Type B pancreatic cell (in vitro differentiated cells): ENCODE results near the gene MOB3A. TPM values are rescaled to one million over a fixed set of nuclear protein-coding genes. Genes with fewer than 3 reads are reported as not detected.

Experiments used
- DNase-seq: peaks from one replicate; pipeline ENCODE4 v3.0.0; 2021; ENCODE audit warnings: mixed read lengths; ENCODE audit not compliant: unreplicated experiment; ENCODE audit errors: extremely low spot score
- H3K27ac Mint-ChIP-seq: 2 replicates; pipeline ENCODE4 v1.8.0; 2021; ENCODE audit warnings: mild to moderate bottlenecking, mixed read lengths
- H3K27me3 Mint-ChIP-seq: 2 replicates; pipeline ENCODE4 v1.8.0; 2021; ENCODE audit warnings: mixed read lengths
- H3K36me3 Mint-ChIP-seq: 2 replicates; pipeline ENCODE4 v1.8.0; 2021; ENCODE audit warnings: mixed read lengths
- H3K4me1 Mint-ChIP-seq: one replicate; pipeline ENCODE4 v1.8.0; 2021; ENCODE audit warnings: mixed read lengths; ENCODE audit not compliant: unreplicated experiment
- H3K4me3 Mint-ChIP-seq: 2 replicates; pipeline ENCODE4 v1.8.0; 2021; ENCODE audit warnings: mild to moderate bottlenecking, mixed read lengths
- H3K9me3 Mint-ChIP-seq: 2 replicates; pipeline ENCODE4 v1.8.0; 2021; ENCODE audit warnings: mixed read lengths
- total RNA-seq: library from RNA; stranded (reverse); gene quantifications from 2 replicates; pipeline ENCODE4 v1.2.1, GENCODE V29; 2021; ENCODE audit warnings: low replicate concordance
- TF ChIP-seq, protein P1 (sequence below): fragments of 200-600 bp; sonication (generic); conservative IDR thresholded peaks from 2 replicates; pipeline ENCODE4 v1.5.0; 2021; ENCODE audit warnings: antibody characterized with exemption, mild to moderate bottlenecking

The MOB3A gene
- total RNA-seq, 1 donor from 2014 or later = 34.6 TPM

DNA sequence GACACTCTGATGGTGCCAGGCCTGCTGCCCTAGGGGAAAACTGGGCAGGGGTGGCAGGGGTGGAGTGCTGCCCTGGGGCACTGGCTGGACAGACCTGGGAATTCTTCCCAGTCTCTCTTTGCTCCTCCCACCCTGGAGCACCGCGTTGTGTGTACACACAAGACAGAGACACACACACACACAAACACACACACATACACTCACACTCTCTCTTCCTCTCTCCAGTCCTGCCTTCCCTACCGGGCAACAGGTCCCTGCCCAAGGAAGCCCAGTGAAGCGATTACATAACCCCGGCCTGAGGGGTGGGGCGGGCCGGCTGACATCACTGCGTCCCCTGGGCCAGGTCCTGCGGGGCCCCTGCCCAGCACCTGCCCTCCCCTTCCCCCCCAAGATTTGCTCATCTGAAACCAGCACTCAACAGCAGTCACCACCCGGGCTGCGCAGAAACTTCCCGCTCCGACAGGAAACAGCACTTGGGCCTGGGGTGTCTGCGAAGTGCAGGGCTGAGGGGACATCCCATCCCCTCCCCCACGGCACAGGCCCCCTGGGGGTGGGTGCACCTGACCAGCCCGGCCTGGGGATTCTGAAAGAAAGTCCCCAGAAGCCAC, 46.3 kb downstream of the MOB3A start:
- H3K4me3 Mint-ChIP-seq = peak overlapping the region; percentile 90
- no peaks in the 10 kb centered on the region for H3K9me3 Mint-ChIP-seq
- DNase-seq = no peak
- TF ChIP-seq, protein P1, sequence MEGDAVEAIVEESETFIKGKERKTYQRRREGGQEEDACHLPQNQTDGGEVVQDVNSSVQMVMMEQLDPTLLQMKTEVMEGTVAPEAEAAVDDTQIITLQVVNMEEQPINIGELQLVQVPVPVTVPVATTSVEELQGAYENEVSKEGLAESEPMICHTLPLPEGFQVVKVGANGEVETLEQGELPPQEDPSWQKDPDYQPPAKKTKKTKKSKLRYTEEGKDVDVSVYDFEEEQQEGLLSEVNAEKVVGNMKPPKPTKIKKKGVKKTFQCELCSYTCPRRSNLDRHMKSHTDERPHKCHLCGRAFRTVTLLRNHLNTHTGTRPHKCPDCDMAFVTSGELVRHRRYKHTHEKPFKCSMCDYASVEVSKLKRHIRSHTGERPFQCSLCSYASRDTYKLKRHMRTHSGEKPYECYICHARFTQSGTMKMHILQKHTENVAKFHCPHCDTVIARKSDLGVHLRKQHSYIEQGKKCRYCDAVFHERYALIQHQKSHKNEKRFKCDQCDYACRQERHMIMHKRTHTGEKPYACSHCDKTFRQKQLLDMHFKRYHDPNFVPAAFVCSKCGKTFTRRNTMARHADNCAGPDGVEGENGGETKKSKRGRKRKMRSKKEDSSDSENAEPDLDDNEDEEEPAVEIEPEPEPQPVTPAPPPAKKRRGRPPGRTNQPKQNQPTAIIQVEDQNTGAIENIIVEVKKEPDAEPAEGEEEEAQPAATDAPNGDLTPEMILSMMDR = no peak
- no peaks in the 10 kb centered on the region for H3K27me3 Mint-ChIP-seq
- peak overlapping the region; percentile 76 for H3K27ac Mint-ChIP-seq
- no peaks in the 10 kb centered on the region for H3K36me3 Mint-ChIP-seq
- H3K4me1 Mint-ChIP-seq = no peaks in the 10 kb centered on the region

DNA sequence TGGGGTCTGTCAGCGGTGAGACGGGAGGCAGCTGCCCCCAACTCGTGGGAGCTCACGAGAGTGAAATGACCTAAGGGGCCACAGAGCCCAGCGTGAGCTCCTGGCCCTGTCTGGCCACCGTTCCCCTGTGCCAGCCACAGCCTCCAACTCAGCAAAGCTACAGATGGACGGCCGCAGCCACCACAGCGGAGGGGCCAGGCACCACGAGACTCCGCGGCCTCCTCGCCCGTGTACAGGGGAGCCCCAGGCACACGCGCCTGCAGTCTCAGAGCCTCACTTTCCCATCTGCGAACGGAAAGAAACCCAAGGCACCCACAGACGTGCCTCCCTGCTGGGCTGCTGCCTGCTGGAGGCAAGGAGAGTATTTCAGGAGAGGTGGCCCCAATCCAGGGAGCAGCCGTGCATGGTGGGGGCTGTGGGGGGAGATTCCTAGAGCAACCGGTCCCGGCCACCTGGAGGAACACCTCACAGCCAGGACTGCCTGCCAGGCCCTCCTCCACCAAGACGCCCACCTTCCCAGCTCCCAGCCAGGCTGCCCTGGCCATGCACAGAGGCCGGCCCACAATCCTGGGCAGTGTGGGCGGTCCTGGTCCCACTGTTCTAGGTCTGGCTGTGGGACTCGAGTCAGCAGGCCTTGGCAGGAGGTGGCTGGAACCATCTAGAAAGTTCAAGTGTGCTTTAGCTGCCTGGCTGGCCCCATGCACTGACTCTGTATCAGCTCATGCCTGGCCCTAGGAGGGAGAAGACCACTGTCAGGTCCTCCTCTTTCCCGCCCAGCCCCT, 47.0 kb downstream of the MOB3A start:
- TF ChIP-seq, protein P1 = no peak
- no peak for DNase-seq
- no peaks in the 10 kb centered on the region for H3K36me3 Mint-ChIP-seq
- peak overlapping the region; percentile 76 for H3K27ac Mint-ChIP-seq
- no peaks in the 10 kb centered on the region for H3K27me3 Mint-ChIP-seq
- H3K4me3 Mint-ChIP-seq = peak overlapping the region; percentile 90
- H3K4me1 Mint-ChIP-seq = no peaks in the 10 kb centered on the region
- no peaks in the 10 kb centered on the region for H3K9me3 Mint-ChIP-seq

DNA sequence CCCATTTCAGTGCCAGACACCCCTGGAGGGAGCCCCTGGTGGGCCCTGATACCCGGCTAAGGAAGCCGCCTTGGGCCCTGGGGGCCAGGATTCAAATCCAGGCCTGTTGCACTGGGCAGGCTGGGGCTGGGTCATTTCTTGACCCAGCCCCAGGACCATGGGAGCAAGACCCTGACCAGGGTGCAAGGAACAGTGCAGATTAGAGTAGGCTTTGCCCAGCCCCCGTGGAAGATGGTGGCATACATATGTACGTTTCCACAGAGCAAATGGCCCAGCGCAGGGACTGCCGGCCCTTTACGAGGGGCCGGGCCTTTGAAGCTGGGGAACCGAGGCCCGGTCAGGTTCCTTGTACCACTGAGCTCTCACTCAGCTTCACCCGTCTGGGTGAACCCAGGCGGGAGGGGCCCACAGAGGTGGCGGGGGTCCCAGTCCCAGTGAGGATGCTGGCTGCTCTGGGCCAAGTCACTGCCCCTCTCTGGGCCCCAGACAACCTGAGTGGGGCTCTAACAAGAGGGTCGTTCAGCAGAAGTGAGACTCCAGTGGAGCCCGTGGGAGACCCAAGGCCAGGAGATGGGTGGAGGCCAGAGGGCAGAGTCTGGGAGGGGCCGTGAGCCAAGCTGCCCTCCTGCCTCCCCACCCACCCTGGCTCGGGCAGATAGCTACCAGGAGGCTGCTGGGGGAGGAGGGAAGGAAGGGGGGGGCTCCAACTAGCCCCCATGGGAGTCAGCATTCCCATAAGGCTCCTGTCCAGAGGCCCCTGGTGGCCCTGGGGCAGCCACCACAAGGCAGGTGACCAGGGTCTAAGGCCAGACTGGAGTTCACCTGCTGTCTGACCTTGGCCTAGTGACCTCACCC, 47.8 kb downstream of the MOB3A start:
- DNase-seq = no peak
- H3K27ac Mint-ChIP-seq = no peak overlapping the region
- no peaks in the 10 kb centered on the region for H3K36me3 Mint-ChIP-seq
- no peaks in the 10 kb centered on the region for H3K27me3 Mint-ChIP-seq
- H3K4me3 Mint-ChIP-seq = peak overlapping the region; percentile 68
- TF ChIP-seq, protein P1 = no peak
- no peaks in the 10 kb centered on the region for H3K4me1 Mint-ChIP-seq
- no peaks in the 10 kb centered on the region for H3K9me3 Mint-ChIP-seq

DNA sequence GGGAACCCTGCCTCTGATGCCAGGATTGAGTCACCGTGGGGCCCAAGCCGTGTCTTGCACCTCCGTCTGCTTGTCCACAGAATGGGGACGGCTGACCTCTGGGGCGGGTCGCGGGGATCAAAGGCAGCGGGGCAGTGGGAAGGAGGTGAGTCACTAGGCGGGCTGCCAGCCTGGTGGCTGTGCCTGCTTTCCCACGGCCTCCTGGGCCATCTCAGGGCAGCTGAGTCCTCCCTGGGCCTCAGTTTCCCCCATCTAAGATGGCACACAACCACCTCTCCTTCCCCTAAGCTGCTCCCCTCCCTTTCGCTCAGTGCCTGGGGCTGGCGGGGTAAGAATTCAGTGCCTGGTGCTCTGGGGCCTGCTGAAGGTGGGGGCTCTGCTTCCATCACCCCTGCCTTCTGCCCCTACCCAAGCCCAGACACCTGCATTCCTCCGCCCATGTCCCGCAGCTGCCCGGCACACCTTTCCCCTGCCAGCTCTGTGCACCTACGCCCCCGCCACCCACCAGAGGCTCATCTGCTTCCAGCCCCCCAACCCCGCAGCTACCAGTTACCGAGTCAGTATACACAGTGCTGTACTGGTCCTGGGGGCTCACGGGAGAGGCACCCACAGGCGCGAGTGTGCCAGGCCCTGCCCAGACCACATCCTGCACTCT, 48.5 kb downstream of the MOB3A start:
- no peak for DNase-seq
- Mint-ChIP-seq H3K27ac (no peak overlapping the region), H3K27me3 (no peaks in the 10 kb centered on the region), H3K4me3 (no peak overlapping the region), H3K36me3 (no peaks in the 10 kb centered on the region), H3K9me3 (no peaks in the 10 kb centered on the region), H3K4me1 (no peaks in the 10 kb centered on the region)
- TF ChIP-seq, protein P1 = no peak

DNA sequence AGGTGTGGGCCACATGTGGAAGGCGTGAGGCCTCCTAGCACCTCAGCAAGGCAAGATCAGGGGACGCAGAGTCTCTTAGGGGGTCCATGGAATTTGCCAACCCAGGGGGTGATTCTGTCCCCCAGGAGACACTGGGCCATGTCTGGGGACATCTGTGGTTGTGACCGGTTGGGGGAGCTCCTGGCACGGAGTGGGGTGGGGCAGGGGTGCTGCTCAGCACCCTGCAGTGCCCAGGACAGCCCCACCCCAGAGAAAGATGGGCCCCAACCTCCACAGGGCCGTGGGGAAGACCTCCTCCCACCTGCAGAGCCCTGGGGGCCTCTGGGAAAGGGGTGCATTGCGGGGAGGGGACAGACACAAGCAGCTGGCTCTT, 49.1 kb downstream of the MOB3A start:
- H3K4me1 Mint-ChIP-seq = no peaks in the 10 kb centered on the region
- H3K27me3 Mint-ChIP-seq = no peaks in the 10 kb centered on the region
- H3K4me3 Mint-ChIP-seq = no peak overlapping the region
- H3K27ac Mint-ChIP-seq = no peak overlapping the region
- DNase-seq = no peak
- TF ChIP-seq, protein P1 = no peak
- H3K9me3 Mint-ChIP-seq = no peaks in the 10 kb centered on the region
- no peaks in the 10 kb centered on the region for H3K36me3 Mint-ChIP-seq
